A673 (cell line): ENCODE data around the gene GCNT1. TPM values are rescaled to one million over a fixed set of nuclear protein-coding genes. Genes with fewer than 3 reads are reported as not detected.

Source experiments
- BruUV-seq: library from RNA; stranded (reverse); fragments of 400-500 nt; replicated peaks from 2 replicates; lab custom pipeline; 2021; lab: Mats Ljungman, UMichigan
- CTCF ChIA-PET: fragments of 300-600 bp; sonication (Branson Sonifier 250); formaldehyde crosslinking; loops from one replicate; lab custom pipeline; 2022; ENCODE audit warnings: antibody characterized with exemption; lab: Charles Lee
- POLR2A ChIA-PET: fragments of 300-600 bp; sonication (Branson Sonifier 250); formaldehyde crosslinking; loops from one replicate; lab custom pipeline; 2022; ENCODE audit warnings: antibody characterized with exemption; ENCODE audit not compliant: low non-redundant PET; lab: Charles Lee
- DNase-seq: peaks from one replicate; pipeline ENCODE4 v3.0.0-alpha.2; 2015; ENCODE audit warnings: low spot score
- H3K27ac ChIP-seq: fragments of 200-600 bp; sonication (generic); 2 replicates; pipeline ENCODE4 v1.5.1; 2016; ENCODE audit warnings: mixed run types, low read depth, mild to moderate bottlenecking, mixed read lengths, antibody characterized with exemption, low read length; ENCODE audit not compliant: poor library complexity, severe bottlenecking
- H3K27me3 ChIP-seq: fragments of 200-600 bp; sonication (generic); replicated peaks from 2 replicates; pipeline ENCODE4 v1.6.1; 2017; ENCODE audit warnings: mixed run types, low read depth, mild to moderate bottlenecking, mixed read lengths, antibody characterized with exemption, low read length; ENCODE audit not compliant: insufficient read depth, poor library complexity
- H3K36me3 ChIP-seq: fragments of 200-600 bp; sonication (generic); 2 replicates; pipeline ENCODE4 v1.6.1; 2016; ENCODE audit warnings: mixed run types, mild to moderate bottlenecking, mixed read lengths, antibody characterized with exemption, low read length; ENCODE audit not compliant: insufficient read depth, poor library complexity, severe bottlenecking
- H3K4me1 ChIP-seq: fragments of 200-600 bp; sonication (generic); 2 replicates; pipeline ENCODE4 v1.6.1; 2017; ENCODE audit warnings: mixed run types, mild to moderate bottlenecking, mixed read lengths, antibody characterized with exemption, low read length; ENCODE audit not compliant: insufficient read depth, poor library complexity, severe bottlenecking
- H3K4me3 ChIP-seq: fragments of 200-600 bp; sonication (generic); 2 replicates; pipeline ENCODE4 v1.5.1; 2016; ENCODE audit warnings: low read depth, mixed run types, mild to moderate bottlenecking, mixed read lengths, low read length; ENCODE audit not compliant: poor library complexity, severe bottlenecking
- H3K9me3 ChIP-seq: fragments of 200-600 bp; sonication (generic); 2 replicates; pipeline ENCODE4 v1.6.1; 2016; ENCODE audit warnings: mixed run types, low read depth, mild to moderate bottlenecking, mixed read lengths, antibody characterized with exemption, low read length; ENCODE audit not compliant: poor library complexity, severe bottlenecking
- CTCF ChIP-seq: fragments of 300-800, 200-600 bp; sonication (generic); conservative IDR thresholded peaks from 2 replicates; pipeline ENCODE4 v1.5.1; 2017; ENCODE audit warnings: low read depth, mild to moderate bottlenecking, antibody characterized with exemption, low read length, moderate library complexity, mixed read lengths
- EZH2 ChIP-seq: fragments of 200-600 bp; sonication (generic); IDR thresholded peaks from 2 replicates; pipeline ENCODE4 v1.6.1; 2017; ENCODE audit warnings: borderline replicate concordance, low read depth, mild to moderate bottlenecking, mixed read lengths, antibody characterized with exemption, low read length; ENCODE audit not compliant: poor library complexity, severe bottlenecking
- intact Hi-C: fragments of 100-400 bp; cut with micrococcal nuclease; formaldehyde crosslinking; loops from one replicate; pipeline ENCODE4 v1.10.0; 2022; ENCODE audit not compliant: unreplicated experiment
- total RNA-seq: library from RNA; stranded (reverse); gene quantifications from 2 replicates; pipeline ENCODE4 v1.2.3, GENCODE V29; 2021

The GCNT1 gene
- total RNA-seq, 1 experiment from 2014 or later: not detected

GRCh38 chr9:76463211-76463610 is 4.2 kb downstream of the GCNT1 start:
- TF ChIP-seq EZH2 (no peak), CTCF (no peak)
- Histone ChIP-seq H3K36me3 (no peaks in the 10 kb centered on the region), H3K9me3 (no peaks in the 10 kb centered on the region), H3K27me3 (peaks cover 36% of the 10 kb centered on the region), H3K4me1 (peaks cover 4% of the 10 kb centered on the region), H3K27ac (no peak overlapping the region), H3K4me3 (no peak overlapping the region)
- DNase-seq: no peak
- intact Hi-C loops: no loop called here
- ChIA-PET CTCF (no interaction called here), POLR2A (no interaction called here)
- BruUV-seq: no TSS peak

DNA sequence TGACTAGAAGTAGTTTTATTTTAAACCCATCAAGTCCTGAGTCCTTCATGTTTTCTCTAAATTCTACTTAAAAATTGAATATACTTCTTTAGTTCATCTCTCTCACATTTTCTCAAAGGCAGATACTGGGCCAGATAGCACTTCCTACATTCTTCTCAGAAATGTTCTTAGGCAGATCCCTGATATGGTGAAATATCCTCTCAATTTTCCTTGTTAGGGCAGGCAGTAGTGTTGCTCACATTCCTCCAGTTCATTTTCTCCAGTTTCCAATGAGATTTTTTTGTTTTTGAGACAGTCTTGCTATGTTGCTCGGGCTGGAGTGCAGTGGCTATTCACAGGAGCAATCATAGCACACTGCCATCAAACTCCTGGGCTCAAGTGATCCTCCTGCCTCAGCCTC is 5.7 kb downstream of the GCNT1 start:
- TF ChIP-seq EZH2 (no peak), CTCF (no peak)
- H3K27ac ChIP-seq: no peak overlapping the region
- no peaks in the 10 kb centered on the region for H3K9me3 ChIP-seq
- POLR2A ChIA-PET: no interaction called here
- H3K27me3 ChIP-seq: peaks cover 25% of the 10 kb centered on the region
- BruUV-seq: no TSS peak
- intact Hi-C loops: no loop called here
- H3K4me3 ChIP-seq: no peak overlapping the region
- no peaks in the 10 kb centered on the region for H3K36me3 ChIP-seq
- no peaks in the 10 kb centered on the region for H3K4me1 ChIP-seq
- DNase-seq: no peak
- CTCF ChIA-PET: no interaction called here

DNA sequence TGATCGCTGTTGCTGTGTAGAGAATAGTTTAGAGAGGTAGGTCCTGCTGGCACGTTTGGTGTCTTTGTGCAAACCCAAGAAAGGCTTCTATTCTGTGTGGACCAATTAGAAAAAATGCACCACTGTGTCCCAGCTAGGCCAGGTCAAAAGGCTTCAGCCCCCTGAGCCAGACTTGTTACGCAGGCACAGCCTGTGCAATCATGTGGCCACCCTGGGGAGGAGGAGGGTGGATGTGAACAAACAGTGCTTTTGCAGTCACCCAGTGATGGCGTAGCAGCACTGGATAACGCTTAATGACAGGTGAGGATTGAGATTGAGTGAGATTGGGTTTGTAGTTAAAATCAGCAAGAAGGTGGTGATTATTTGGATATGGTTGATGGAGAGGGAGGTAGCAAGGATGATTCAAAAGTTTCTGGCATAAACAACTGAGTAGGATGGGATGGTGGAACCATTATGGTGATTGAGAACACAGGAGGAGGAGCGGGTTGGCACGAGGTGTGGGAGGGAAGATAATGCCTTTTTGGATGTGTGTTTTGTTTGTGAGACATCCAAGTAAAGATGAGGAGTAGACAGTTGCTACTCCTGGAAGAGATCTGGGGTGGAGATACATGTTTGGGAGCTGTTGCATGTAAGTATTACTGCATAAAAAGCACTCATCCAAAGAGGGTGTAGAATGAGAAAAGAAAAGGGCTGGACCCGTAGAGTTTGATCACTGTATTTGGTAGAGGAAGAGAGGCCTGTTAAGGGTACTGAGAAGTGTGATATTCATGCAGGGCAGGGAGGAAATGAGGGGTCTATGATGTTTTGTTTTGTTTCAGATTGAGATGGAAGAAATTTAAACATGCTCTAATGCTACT is 6.7 kb downstream of the GCNT1 start:
- no TSS peak for BruUV-seq
- intact Hi-C loops: no loop called here
- Histone ChIP-seq H3K27me3 (peaks cover 16% of the 10 kb centered on the region), H3K36me3 (no peaks in the 10 kb centered on the region), H3K9me3 (no peaks in the 10 kb centered on the region), H3K4me1 (no peaks in the 10 kb centered on the region), H3K27ac (no peak overlapping the region), H3K4me3 (no peak overlapping the region)
- TF ChIP-seq CTCF (no peak), EZH2 (no peak)
- ChIA-PET CTCF (no interaction called here), POLR2A (no interaction called here)
- no peak for DNase-seq
